Peyer's patch (tissue), 4 donors: ENCODE data around the gene OR10J5. TPM values are rescaled to one million over a fixed set of nuclear protein-coding genes. Genes with fewer than 3 reads are reported as not detected.
"Not testable (repeated sequence)": the region's sequence is repeated elsewhere in the genome, so short reads cannot be mapped to it uniquely, and the experiment has no call there.

ENCODE experiments used
- DNase-seq, 3 donors: peaks; one replicate each; pipeline ENCODE4 v3.0.0-alpha.2; 2017 to 2019
- H3K27ac ChIP-seq, 4 donors: fragments of 200-600 bp; sonication (generic); one replicate each; pipeline ENCODE4 v1.5.1; 2016 to 2019
- H3K27me3 ChIP-seq, 2 donors: fragments of 200-600 bp; sonication (generic); one replicate each; pipeline ENCODE4 v1.5.1; 2019
- H3K36me3 ChIP-seq, 3 donors: fragments of 200-600 bp; sonication (generic); one replicate each; pipeline ENCODE4 v1.5.1; 2016 to 2019
- H3K4me1 ChIP-seq, 4 donors: fragments of 200-600 bp; sonication (generic); one replicate each; pipeline ENCODE4 v1.5.1; 2016 to 2019
- H3K4me3 ChIP-seq, 4 donors: fragments of 200-600 bp; sonication (generic); 1 replicate in 3 of 4; 2 replicates in 1 of 4; pipeline ENCODE4 v1.5.1; 2016 to 2019; ENCODE audit warnings: mild to moderate bottlenecking in 1 of 4
- H3K9me3 ChIP-seq, 4 donors: fragments of 200-600 bp; sonication (generic); one replicate each; pipeline ENCODE4 v1.5.1; 2016 to 2019; ENCODE audit warnings: mild to moderate bottlenecking in 1 of 4
- POLR2A ChIP-seq, 2 donors: fragments of 450-650 bp; IDR thresholded peaks; one replicate each; pipeline ENCODE4 v1.5.1; 2017; ENCODE audit warnings: antibody characterized with exemption in 2 of 2, mild to moderate bottlenecking in 2 of 2, moderate library complexity in 2 of 2
- total RNA-seq, 4 donors: library from RNA; depleted of rRNA; stranded (reverse); fragments of >200 nt; gene quantifications; one replicate each; pipeline ENCODE4 v1.1.0, GENCODE V29; 2016
- TF ChIP-seq, protein P1 (sequence below), 6 experiments: fragments of 450-650 bp in 4 of 6; fragments of 200-600 bp in 2 of 6; sonication (generic) in 1 of 6; IDR thresholded peaks; one replicate each; pipeline ENCODE4 v1.5.1; 2017 to 2019; ENCODE audit warnings: antibody characterized with exemption in 6 of 6, mild to moderate bottlenecking in 3 of 6, moderate library complexity in 1 of 6

The OR10J5 gene
- total RNA-seq, 4 donors from 2014 or later, result not detected

DNA sequence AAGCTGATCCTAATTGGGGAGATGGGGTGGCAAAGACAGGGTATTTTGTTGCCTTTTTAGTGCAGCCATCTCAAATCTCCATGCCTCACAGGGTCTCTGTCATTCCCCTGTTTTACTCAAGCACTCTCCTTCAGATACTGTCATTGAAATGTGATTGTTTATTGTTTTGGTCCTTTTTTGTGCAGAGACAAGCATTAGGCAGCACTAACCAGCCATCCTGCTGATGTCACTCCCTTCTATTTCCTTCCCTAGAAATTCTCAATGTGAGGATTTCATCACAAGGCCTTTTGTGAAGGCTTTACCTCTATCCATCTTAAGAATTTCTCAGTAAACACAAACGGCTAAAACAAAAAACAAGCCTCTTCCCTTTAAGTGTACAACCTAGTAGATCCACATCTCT, 34.7 kb downstream of the OR10J5 start:
- Histone ChIP-seq H3K4me1 (no peaks in the 10 kb centered on the region), H3K27ac (no peak overlapping the region), H3K36me3 (no peaks in the 10 kb centered on the region), H3K27me3 (no peaks in the 10 kb centered on the region), H3K9me3 (no peaks in the 10 kb centered on the region), H3K4me3 (no peak overlapping the region)
- no peak for DNase-seq
- no peak for TF ChIP-seq POLR2A (IDR thresholded peaks at IDR 0.05)
- TF ChIP-seq, protein P1, sequence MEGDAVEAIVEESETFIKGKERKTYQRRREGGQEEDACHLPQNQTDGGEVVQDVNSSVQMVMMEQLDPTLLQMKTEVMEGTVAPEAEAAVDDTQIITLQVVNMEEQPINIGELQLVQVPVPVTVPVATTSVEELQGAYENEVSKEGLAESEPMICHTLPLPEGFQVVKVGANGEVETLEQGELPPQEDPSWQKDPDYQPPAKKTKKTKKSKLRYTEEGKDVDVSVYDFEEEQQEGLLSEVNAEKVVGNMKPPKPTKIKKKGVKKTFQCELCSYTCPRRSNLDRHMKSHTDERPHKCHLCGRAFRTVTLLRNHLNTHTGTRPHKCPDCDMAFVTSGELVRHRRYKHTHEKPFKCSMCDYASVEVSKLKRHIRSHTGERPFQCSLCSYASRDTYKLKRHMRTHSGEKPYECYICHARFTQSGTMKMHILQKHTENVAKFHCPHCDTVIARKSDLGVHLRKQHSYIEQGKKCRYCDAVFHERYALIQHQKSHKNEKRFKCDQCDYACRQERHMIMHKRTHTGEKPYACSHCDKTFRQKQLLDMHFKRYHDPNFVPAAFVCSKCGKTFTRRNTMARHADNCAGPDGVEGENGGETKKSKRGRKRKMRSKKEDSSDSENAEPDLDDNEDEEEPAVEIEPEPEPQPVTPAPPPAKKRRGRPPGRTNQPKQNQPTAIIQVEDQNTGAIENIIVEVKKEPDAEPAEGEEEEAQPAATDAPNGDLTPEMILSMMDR (IDR thresholded peaks at IDR 0.05), result no peak

DNA sequence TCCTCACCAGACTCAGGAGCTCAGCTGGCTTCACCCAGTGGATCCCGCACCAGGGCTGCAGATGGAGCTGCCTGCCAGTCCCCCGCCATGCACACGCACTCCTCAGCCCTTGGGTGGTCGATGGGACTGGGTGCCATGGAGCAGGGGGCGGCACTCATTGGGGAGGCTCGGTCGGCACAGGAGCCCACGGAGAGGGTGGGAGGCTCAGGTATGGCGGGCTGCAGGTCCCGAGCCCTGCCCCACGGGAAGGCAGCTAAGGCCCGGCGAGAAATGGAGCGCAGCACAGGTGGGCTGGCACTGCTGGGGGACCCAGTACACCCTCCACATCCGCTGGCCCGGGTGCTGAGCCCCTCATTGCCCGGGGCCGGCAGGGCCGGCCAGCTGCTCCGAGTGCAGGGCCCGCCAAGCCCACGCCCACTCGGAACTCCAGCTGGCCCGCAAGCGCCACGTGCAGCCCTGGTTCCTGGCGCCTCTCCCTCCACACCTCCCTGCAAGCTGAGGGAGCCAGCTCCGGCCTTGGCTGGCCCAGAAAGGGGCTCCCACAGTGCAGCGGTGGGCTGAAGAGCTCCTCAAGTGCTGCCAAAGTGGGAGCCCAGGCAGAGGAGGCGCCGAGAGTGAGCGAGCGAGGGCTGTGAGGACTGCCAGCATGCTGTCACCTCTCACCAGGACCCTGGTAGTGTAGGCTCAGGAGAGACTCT, 41.1 kb downstream of the OR10J5 start:
- not testable (repeated sequence) for H3K27me3 ChIP-seq, H3K27ac ChIP-seq, H3K9me3 ChIP-seq, H3K4me1 ChIP-seq, H3K4me3 ChIP-seq, DNase-seq, H3K36me3 ChIP-seq

DNA sequence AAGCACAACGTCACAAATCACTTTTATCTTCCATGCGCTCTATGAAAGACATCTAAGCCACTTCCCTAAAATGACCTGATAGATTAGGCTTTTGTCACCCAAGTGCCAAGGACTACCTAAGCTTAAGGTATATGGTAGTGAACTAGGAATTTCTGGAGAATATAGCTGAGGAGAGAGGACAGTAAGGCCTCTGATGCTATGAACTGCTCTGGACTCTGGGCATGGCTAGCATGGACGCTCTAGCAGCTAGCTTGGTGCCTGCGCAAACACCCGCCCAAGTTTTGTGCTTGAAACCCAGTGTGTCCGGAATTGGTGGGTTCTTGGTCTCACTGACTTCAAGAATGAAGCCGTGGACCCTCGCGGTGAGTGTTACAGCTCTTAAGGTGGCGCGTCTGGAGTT, 42.5 kb downstream of the OR10J5 start:
- no peaks in the 10 kb centered on the region for H3K27me3 ChIP-seq
- no peaks in the 10 kb centered on the region for H3K36me3 ChIP-seq
- no peaks in the 10 kb centered on the region for H3K4me1 ChIP-seq
- no peak overlapping the region for H3K27ac ChIP-seq
- H3K9me3 ChIP-seq, result no peaks in the 10 kb centered on the region
- no peak for DNase-seq
- no peak overlapping the region for H3K4me3 ChIP-seq
- TF ChIP-seq, protein P1 (IDR thresholded peaks at IDR 0.05), result no peak
- TF ChIP-seq POLR2A (IDR thresholded peaks at IDR 0.05), result no peak

DNA sequence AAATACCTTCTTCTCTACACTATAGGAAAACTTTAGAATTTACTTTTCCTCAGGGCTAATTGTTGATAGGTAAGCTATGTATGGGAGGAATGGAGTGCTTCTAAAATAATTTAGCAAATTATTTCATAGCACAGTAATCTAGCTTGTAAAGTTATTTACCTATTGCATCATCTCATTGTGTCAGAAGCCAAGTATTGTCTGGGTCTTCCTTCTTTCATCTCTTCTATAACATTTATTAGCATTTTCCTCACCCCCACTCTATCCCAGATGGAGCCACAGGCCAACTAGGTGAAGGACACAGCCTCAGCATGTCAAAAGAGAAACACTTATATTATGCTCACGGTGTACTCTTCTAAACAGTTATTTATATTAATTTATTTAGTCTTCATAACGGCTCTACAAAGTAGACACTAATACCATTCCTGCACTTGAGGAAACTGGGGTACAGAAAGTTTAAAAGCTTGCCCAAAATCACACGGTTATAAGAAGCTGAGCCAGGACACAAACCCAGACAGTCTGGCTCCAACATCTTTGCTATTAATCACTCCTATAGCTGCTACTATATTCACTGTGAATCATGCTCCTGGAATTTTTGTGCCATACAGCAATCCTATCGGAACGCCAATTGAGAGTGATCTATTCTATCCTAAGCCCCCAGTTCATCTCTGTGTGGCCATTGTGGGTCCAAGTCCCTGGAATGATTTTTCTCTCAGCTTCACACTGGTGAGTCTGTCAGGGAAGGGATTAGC, 43.1 kb downstream of the OR10J5 start:
- TF ChIP-seq, protein P1 (IDR thresholded peaks at IDR 0.05), result no peak
- no peak for TF ChIP-seq POLR2A (IDR thresholded peaks at IDR 0.05)
- no peaks in the 10 kb centered on the region for H3K27me3 ChIP-seq
- H3K4me3 ChIP-seq, result no peak overlapping the region
- no peak overlapping the region for H3K27ac ChIP-seq
- DNase-seq, result no peak
- no peaks in the 10 kb centered on the region for H3K36me3 ChIP-seq
- no peaks in the 10 kb centered on the region for H3K9me3 ChIP-seq
- no peaks in the 10 kb centered on the region for H3K4me1 ChIP-seq

Other genes with a start within 250 kb of the OR10J5 start
- 1 to 10 TPM in 1 of 4 donors, not detected in 3; 1.5 TPM for gene FCER1A, start 233.7 kb downstream of the OR10J5 start, total RNA-seq
- gene OR10J4, start 103.8 kb downstream of the OR10J5 start, total RNA-seq, result not detected
- gene OR10J1, start 96.3 kb downstream of the OR10J5 start, total RNA-seq, result not detected
- gene APCS, start 51.8 kb upstream of the OR10J5 start, total RNA-seq, result not detected
- not detected for gene CRP, start 178.6 kb upstream of the OR10J5 start, total RNA-seq
- gene DUSP23, start 245.0 kb upstream of the OR10J5 start, total RNA-seq, result 100 to 1,000 TPM in 1 of 4 donors, 10 to 100 TPM in 3; 66.8 to 103 (median 74.2) TPM